Measurements from ENCODE around the gene ARVCF.

The ARVCF gene, protein sequence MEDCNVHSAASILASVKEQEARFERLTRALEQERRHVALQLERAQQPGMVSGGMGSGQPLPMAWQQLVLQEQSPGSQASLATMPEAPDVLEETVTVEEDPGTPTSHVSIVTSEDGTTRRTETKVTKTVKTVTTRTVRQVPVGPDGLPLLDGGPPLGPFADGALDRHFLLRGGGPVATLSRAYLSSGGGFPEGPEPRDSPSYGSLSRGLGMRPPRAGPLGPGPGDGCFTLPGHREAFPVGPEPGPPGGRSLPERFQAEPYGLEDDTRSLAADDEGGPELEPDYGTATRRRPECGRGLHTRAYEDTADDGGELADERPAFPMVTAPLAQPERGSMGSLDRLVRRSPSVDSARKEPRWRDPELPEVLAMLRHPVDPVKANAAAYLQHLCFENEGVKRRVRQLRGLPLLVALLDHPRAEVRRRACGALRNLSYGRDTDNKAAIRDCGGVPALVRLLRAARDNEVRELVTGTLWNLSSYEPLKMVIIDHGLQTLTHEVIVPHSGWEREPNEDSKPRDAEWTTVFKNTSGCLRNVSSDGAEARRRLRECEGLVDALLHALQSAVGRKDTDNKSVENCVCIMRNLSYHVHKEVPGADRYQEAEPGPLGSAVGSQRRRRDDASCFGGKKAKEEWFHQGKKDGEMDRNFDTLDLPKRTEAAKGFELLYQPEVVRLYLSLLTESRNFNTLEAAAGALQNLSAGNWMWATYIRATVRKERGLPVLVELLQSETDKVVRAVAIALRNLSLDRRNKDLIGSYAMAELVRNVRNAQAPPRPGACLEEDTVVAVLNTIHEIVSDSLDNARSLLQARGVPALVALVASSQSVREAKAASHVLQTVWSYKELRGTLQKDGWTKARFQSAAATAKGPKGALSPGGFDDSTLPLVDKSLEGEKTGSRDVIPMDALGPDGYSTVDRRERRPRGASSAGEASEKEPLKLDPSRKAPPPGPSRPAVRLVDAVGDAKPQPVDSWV

DNA sequence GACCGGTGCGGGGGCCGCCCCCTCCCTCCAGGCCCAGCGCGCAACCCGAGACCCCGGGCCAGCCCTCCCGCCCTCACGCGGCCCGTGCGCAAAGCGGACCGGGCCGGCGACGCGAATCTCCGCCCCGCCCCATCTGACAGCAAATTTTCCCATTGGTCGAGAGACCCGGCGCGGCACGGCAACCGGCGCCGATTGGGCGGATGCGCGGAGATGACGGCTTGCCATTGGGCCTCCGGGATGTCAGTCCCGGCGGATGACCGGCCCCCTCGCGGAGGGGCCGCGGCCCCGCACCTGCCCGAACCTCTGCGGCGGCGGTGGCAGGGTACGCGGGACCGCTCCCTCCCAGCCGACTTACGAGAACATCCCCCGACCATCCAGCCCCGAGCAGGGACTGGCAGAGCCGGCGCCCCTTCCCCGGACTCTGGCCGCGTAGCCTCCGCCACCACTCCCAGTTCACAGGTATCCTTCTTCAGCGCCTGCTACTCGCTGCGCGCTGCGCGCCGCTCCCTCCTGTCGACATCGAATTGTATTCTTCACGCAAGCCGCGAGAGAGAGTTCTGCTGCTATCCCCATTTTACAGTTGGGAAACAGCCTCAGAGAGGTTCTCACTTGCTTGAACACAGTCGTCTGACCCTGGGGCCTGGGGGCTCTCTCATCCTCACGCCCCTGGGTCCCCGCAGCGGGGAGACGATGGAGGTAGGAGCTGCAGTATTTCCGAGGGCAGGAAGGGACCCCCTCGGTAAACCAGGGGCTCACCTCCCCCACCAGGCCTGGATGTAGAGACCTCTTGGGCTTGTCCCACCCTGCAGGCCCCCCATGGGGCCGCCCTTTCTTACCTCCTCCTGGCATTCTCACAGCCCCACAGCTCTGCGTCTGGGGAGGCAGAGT is at the start of gene ARVCF:
ARVCF (minus strand) TSS at position 90 of the 888 bp plus-strand sequence. CDS start 26,029 bp downstream, outside the sequence.
- peak; percentile 94 for DNase-seq

DNA sequence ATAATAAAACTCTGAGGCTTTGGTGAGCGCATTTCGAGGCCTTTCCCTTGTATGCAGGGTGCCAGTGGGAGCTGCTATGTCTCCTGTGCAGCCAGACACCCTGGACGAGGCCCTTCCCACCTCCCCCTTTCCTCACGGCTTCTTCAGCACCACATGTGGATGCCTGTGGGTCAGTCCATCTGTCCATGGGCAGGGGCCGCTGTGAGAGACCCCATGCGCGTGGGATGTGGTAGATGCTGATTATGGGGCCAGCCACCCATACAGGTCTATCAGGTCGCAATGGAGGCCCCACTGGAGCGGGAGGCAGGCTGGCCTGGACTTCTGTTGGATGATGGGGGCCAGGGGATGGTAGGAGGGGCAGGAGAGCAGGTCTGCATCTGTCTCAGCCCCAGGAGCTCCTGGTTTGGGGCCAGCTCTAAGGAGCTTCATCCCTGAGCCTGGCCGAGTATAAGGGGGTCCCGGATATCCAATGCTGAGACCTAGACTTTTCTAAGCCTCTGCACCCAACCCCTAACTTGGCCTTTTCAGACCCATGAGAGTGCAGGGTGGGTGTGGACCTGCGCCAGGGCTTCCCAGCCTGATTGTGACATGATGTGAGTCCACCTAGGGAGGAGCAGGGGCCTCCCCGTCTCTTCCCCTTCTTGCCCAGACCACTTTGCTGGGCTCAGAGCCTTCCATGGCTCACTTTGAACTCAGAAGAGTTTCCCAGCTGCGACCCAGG is 49.4 kb upstream of the ARVCF start:
- no peak for DNase-seq

DNA sequence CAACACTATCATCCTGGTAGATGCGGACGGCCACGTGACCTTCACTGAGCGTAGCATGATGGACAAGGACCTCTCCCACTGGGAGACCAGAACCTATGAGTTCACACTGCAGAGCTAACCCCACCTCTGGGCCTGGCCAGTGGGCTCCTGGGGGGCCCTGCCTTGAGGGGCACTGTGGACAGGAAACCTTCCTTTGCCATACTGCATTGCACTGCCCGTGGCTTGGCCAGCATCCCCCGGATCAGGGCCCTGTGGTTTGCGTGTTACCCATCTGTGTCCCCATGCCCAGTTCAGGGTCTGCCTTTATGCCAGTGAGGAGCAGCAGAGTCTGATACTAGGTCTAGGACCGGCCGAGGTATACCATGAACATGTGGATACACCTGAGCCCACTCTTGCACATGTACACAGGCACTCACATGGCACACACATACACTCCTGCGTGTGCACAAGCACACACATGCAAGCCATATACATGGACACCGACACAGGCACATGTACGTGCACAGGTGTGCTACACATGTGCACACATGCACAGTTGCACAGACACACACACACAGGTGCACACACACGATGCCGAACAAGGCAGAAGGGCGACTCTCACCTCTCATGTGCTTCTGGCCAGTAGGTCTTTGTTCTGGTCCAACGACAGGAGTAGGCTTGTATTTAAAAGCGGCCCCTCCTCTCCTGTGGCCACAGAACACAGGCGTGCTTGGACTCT is 48.1 kb upstream of the ARVCF start:
- DNase-seq, result no peak

DNA sequence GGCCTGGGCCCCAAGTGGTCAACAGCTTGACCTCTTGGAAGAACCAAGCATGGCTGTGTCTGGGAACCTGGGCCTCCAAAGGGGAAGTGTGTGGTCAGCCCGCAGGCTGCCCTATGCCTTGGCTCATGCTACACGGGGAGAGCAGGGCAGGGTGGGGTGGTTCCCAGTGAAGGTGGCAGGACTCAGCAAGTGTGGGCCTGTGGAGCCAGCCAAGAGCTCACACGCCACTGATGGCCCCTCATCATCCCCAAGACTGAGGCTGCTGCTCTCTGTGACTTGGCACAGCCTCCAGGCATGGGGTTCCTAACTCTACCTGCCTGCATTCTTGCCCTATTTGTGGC is 47.5 kb upstream of the ARVCF start:
- DNase-seq, result no peak

DNA sequence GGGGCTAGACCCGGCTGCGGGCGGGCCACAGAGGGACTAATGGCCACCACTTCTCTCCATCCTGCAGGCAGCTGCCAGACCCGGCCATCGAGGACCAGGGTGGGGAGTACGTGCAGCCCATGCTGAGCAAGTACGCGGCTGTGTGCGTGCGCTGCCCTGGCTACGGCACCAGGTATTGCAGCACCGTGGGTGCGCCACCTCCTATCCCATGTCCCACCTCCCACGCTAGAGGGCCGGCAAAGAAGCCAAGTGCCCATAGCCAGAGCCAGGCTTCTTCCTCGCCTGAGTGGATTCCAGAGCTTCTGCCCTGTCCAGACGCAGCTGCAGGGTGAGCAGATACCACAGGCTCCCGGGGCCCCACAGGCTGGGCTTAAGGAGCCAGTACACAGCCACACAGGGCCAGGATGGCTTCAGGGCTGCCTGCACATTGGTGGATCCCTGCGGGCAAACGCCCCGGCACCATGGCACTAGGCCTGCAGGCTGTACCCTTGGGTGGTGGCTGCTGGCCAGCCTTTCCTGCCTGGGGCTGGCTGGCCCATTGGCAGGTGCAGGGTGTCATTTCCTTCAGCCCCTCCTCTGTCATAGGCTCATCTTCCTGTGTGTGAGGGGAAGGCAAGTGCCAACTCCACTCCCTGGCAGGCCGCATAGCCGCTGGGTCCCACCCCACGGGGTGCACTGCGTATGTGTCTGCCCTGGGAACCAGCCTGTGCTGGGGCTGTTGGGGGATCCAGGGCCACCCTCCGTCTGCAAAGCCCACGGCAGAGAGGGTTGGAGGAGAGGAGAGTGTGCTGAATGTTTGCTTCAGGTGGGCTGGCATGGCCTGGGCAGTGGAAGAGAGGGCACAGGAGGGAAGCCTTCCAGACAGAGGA is 46.9 kb upstream of the ARVCF start:
- DNase-seq, result no peak

DNA sequence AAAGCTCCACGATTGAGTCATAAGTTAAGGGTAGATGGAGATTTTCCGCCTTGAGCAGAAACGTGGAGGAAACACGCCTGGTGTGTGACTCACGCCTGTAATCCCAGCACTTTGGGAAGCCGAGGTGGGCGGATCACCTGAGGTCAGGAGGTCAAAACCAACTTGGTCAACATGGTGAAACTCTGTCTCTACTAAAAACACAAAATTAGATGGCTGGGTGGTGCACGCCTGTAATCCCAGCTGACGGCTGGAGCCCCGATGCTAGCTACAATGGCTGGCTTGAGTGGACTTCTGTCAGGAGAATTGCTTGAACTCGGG is 46.1 kb upstream of the ARVCF start:
- no peak for DNase-seq

DNA sequence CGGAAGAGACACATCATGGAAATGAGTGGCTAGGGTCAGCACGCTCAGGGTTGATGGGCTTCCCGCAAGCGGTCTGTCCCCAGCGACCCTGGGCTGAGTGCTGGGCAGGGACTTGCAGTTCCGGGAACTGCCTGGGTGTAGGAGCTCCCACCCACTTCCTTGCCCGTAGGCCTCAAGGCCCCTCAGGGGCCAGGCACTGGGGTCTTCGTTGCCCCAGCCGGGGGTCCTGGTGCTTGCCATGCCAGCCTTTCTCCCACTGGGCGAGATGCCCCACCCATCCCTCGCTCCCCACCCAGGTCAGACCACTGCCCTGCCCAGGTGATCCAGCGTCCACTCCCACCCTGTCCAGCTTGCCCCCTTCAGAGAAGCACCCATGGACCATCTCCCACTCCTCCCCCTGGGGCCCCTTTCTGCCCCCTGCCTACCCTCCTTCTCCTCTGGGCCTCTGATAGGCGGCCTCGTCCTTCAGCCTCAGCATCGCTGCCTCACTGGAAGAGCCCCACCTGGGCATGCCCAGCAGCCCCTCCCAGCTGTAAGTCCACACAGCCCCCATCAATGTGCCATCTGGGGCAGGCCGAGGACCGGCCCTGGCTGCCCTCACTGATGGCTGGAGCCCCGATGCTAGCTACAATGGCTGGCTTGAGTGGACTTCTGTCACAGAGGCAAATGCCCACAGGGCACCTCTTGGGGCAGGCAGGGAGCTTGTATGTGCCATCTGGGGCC is 45.6 kb upstream of the ARVCF start:
- no peak for DNase-seq

DNA sequence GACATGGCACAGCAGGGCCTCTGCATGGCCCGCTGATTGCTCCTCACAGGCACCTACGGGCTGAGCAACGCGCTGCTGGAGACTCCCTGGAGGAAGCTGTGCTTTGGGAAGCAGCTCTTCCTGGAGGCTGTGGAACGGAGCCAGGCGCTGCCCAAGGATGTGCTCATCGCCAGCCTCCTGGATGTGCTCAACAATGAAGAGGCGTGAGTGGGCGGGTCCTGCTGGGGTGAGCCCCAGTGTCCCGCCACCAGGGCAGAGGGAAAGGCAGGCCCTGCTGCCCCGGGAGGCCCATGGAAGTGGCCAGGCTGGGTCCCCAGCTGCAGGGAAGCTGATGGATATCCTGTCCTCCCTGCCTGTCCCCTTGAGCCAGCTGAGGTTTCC is 44.8 kb upstream of the ARVCF start:
- no peak for DNase-seq

DNA sequence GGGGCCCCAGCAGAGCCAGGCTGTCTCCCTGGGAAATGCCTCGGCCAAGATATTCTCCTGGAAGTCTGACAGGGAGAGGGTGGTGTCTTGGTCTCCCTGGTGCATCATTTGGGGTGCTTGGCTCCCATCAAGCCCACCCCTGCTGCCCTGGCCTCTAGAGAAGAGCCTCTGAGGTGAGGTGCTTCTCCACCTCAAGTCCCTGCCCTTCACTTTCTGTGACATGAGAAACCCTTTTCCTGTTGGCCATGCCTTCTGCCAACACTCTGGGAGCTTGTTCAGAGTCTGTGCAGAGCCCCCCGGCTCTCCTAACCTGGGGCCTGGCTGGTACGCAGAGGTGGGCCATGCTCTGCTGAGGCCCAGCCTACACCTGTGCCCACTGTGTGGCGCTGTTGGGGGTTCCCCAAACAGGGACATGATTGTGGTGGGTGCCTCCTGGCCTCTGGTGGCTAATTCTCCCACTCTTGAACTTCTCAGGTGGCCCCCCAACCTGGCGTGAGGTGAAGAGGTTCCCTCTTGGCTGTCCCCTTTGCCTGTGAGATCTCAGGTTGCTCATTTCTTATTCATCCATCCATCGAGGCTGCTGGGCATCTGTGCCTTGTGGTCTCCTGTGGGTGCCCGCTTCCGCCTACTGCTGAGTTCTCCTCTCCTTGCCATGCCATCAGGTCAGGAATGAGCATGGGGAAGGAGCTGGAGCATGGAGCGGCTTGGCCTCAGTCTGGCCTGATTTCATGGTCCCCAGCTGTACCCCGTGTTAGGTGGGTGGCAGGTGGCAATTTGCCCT is 44.3 kb upstream of the ARVCF start:
- peak; percentile 8 for DNase-seq

DNA sequence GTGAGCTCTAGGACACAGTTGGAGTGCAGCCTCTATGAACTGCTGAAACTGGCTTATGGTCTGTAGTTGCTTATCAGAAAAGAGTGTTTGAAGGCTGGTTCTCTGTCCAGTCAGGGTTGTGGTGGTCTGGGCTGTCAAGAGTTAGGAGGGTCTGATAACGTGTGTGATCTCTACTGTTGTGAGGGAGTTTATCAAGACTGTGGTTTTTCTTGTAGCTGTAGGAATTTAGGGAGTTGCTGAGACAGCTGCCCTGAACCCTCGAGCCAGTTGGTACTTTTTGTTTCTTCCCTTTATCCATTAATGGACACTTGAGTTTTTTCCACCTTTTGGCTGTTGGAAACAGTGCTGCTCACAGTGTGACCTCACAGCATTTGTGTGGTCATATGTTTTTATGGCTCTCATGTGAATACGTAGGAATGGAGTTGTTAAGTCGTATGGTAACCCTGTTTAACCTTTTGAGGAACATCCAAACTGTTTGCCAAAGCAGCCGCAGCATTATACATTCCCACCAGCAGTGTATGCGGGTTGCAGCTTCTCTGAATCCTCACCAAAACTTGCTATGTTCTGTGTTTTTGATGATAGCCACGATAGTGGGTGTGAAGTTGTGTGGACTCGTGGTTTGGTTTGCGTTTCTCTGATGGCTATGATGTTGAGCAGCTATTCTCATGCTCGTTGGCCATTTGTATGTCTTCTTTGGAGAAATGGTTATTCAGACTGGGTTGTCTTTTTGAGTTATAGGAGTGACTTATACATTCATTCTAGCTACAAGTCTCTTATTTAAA is 42.6 kb upstream of the ARVCF start:
- no peak for DNase-seq

DNA sequence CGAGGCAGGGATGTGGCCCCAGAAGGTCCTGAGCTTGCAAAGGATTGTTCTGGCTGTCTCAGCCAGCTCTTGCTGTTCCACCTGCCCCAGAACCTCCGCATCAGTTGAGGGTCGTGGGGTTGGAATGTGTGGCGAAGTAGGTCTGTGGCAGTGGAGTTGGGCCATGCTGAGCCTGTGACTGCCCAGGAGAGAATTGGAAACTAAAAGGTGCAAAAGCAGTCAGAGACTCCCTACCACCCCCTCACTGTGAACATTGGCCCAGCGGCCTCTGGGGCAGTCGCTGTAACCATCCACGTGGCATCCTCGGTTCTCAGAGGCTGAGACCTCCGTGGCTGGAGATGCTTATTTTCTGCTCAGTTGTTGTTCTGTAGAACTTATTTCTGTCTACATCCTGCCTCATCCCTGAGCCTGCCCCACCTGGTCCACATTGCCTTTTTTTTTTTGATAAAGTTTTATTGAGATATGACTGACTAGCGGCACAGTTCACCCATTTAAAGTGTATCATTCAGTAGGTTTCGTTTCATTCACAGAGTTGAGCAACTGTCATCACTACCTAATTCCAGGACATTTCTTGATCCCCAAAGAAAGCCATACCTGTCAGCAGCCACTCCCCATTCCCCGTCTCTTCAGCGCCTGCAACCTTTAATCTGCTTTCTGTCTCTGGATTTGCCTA is 41.1 kb upstream of the ARVCF start:
- no peak for DNase-seq

DNA sequence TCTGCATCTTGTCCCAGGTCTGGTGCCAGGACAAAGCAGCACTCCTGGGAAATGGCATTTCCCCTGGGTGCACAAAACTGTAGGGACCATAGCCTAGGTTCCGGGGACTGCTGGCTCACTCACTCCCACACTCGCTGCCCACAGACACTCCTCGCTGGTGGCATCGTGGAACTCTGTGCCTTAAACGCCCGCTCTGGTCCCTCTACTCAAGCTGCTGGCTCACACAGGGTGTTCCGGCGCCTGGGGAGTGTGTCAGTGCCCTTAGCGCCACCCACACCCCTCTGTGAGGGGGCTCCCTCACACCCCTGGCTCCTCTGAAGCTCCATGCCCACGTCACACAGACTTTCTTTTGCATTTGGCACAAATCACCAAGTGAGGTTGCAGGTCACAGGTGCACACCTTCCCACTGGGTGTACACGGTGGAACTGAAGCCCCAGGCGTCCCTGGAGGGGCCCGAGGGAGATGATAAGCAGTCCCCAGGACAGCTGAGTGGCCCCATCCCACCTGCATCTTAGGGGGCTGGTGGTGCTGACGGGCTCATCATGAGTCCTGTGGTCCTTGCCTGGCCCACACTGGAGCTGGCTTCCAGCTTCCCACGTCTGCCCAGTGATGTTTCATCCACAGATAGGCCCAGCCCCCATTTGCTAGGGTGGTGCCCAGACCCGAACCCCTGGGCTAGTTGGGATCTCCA is 40.2 kb upstream of the ARVCF start:
- DNase-seq, result no peak

DNA sequence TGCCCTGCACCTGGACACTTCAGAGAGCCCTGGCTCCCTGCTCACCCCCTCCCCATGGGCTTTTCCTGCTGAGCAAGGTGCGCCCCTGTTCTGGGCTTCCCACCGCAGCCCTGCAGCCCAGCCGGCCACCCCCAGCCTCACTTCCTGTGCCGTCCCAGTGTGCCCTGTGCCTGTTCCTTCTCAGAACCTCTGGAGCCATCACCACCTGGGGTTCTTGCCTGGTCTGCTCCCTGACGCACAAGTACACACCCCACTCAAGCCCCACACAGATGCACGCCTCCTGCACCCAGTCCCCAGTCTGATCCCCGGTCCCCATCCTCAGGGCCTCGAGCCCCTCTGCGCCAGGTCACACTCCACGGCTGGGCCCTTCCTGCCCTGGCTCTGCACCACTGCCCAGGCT is 39.5 kb upstream of the ARVCF start:
- DNase-seq, result no peak

DNA sequence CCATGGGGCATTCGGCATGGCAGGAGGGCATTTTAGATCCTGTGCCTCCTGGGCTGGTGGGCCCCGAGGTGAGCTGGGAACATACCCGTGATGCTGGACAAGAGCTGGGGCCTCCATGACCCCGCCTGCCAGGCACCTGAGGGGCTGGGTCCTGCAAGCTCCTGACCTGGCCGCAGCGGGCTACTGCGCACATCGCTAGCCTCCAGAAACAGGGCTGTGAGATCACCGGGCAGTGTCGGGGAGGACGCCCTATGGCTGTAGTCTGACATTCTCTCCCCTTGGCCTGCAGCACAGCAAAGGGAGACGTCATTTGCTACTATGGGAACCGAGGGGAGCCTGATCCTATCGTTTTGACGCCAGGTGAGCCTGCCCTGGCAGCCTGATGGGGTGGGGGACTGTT is 39.0 kb upstream of the ARVCF start:
- DNase-seq, result no peak

DNA sequence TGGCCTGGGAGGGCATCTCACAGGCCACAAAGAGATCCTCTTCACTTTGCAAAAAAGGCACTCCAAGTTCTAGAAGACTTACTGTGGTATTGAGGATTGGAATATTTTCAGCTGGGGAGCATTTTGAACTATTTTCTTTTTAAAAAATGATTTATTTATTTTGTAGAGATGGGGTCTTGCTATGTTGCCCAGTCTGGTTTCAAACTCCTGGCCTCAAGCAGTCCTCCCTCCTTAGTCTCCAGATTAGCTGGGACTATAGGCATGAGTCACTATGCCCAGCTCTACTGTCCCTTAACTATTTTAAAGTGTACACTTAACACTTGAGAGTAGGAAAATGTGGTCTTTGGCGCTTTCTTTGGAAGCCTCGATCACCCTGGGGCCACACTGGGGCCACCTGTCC is 38.5 kb upstream of the ARVCF start:
- no peak for DNase-seq

DNA sequence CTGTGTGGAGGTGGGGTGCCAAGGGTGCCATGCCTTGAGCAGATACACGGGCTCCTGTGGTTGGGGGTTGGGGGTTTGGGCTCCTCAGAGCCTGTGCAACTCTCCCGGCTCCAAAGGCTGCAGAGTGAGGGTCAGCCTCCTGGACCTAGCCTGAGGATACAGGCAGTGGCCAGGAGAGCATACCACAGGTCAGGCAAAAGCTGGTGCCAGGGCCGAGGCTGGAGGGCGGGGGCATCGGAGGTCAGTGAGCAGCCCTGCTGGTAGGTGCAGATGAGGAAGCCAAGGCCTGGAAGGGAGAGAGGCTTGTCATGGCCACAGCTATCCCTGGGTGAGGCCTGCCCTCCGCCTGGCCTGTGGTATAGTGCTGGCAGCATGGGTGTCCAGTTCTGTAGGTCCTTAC is 37.9 kb upstream of the ARVCF start:
- no peak for DNase-seq

DNA sequence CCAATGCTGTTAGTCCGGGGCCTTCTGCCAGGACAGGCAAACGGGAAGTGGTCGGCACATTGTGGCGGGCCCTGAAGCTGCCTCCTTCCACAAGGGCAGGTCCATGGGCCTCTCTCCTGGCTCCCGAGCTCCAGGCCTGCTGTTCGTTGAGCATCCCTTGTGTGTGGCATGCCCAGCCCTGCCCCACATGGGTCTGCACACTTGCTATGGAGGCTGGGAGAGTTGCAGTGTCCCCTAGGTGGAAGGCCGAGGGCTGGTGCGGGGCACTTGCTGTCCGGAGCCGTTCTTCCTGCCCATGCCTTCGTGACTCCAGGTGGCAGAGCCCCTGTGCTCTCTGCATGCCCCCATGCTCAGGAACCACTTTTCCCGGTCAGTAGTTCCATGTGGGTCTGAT is 37.4 kb upstream of the ARVCF start:
- DNase-seq, result no peak

All from CD4-positive, alpha-beta T cell treated with Interleukin-12 subunit alpha and Interleukin-12 subunit beta, for 1 hour (primary cell).